HG02623 (cell line): Measurements from ENCODE around the gene H2BW2.
"Not testable (repeated sequence)": the region's sequence is repeated elsewhere in the genome, so short reads cannot be mapped to it uniquely, and the experiment has no call there.

Experiments
- ATAC-seq: cut with Tn5 transposase; IDR thresholded peaks from one replicate; pipeline ENCODE4 v1.9.1; 2021; ENCODE audit warnings: moderate library complexity; ENCODE audit not compliant: unreplicated experiment

Gene H2BW2

DNA sequence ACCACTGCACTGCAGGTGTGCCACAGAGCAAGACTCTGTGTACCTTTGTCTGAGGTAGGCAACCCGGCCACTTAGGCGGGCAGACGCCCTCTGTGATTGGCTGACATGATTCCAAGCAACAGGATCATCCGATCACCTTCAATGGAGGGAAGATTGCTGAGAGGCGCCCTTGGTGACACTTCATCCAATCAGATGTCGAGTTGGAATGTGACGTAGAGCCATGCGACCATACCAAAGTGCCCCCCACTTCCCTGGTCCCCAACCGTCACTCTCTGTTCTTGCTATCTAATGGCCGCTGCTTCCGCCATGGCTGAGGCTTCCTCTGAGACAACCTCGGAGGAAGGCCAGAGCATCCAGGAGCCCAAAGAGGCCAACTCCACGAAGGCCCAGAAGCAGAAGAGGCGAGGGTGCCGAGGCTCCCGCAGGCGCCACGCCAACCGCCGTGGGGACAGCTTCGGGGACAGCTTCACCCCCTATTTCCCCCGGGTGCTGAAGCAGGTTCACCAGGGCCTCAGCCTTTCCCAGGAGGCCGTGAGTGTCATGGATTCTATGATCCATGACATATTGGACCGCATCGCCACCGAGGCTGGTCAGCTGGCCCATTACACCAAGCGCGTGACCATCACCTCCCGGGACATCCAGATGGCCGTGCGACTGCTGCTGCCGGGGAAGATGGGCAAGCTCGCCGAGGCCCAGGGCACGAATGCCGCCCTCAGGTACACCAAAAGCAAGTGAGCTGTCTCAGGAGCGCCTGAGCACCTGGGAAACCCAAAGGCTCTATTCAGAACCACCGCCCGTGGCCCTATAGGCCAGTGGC is at the start of gene H2BW2:
H2BW2 (plus strand) TSS at position 268 of the 817 bp plus-strand sequence; CDS start at position 307, 39 bp downstream.
- no peak for ATAC-seq

DNA sequence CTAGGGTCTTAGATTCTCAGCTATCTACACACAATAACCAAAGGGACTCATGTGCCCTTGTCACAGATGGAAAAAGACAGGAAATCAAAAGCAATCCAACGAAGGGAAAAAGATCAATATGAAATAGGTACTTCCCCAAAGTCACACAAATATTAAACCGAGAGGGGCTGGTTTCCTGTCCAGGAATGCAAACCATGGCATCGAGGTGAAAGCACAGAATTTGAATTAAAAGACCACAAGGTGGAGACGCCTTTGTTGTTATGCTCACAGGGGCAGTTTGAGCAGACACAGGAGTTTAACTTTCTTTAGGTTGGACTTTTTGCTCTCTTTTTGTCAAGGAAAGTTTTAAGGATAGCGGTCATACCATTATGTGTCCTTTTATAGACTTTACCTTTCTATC is 40.5 kb upstream of the H2BW2 start:
- ATAC-seq, result peak; percentile 78

DNA sequence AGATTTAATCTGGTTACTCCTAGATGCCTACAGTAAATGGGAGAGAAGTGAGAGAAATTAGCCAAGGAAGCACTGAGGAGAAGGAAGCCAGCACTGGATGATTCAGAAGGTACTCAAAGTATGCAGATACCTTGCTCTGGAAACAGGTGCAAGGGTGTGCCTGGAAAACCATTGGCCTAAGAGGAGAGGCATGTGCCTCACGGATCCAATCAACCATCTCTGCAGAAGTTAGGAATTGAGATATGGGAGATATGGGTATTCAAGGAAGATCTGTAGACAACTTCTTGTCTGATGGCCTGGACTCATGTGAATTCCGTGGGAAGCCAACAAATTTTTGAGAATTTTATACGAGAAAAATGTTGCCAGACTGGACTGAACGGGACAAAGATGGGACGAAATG is 30.9 kb upstream of the H2BW2 start:
- no peak for ATAC-seq

DNA sequence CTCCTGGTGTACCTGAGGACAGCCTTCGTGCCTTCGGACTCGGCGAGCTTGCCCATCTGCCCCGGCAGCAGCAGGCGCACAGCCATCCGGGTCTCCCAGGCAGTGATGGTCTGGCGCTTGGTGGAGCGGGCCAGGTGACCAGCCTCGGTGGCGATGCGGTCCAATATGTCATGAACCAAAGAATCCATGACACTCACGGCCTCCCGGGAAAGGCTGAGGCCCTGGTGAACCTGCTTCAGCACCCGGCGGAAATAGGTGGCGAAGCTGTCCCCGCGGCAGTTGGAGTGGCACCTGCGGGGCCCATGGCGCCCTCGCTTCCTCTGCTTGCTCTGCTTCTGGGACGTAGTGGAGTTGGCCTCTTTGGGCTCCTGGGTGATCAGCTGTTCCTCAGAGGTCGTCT is 26.6 kb upstream of the H2BW2 start:
- ATAC-seq, result no peak

- no peak for ATAC-seq
Measured at GRCh38 chrX:104013606-104014005, 26.1 kb upstream of the H2BW2 start, which contains the start of gene H2BW1. H2BW1 (minus strand) TSS chrX:104013708; CDS start chrX:104013576, 132 bp downstream.

GRCh38 chrX:104015576-104015975 is 24.2 kb upstream of the H2BW2 start:
- ATAC-seq, result not testable (repeated sequence)

- ATAC-seq, result no peak
Measured at GRCh38 chrX:104018126-104018525, 21.6 kb upstream of the H2BW2 start.

- no peak for ATAC-seq
Measured at GRCh38 chrX:104041003-104041402, 1.2 kb downstream of the H2BW2 start.

DNA sequence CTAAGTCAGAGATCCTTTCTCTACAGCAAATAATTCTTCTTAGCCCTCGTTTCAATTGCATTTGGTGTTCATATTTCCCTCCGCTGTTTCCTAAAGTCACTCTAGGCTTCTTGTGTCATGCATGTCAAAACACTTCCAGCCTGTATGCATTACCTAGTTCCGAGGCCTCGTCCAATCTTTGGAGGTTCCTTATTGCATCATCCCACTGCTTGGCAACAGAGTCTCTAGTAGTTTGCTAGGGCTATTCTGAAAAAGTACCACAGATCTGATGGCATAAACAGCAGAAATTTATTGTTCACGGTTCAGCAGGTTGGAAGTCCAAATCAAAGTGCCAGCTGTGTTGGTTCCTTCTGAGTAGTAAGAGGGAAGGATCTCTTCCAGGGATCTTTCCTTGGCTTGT is 5.9 kb downstream of the H2BW2 start:
- ATAC-seq, result no peak

GRCh38 chrX:104047171-104047570 is 7.4 kb downstream of the H2BW2 start:
- no peak for ATAC-seq

GRCh38 chrX:104054956-104055355 is 15.2 kb downstream of the H2BW2 start:
- not testable (repeated sequence) for ATAC-seq

DNA sequence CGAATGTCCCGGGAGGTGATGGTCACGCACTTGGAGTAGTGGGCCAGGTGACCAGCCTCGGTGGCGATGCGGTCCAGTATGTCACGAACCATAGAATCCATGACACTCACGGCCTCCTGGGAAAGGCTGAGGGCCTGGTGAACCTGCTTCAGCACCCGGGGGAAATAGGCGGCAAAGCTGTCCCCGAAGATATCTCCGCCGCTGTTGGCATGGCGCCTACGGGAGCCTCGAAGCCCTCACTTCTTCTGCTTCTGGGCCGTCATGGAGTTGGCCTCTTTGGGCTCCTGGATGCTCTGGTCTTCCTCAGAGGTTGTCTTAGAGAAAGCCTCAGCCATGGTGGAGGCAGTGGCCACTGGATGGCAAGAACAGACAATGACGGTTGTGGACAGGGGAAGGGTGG is 22.9 kb downstream of the H2BW2 start:
- not testable (repeated sequence) for ATAC-seq

DNA sequence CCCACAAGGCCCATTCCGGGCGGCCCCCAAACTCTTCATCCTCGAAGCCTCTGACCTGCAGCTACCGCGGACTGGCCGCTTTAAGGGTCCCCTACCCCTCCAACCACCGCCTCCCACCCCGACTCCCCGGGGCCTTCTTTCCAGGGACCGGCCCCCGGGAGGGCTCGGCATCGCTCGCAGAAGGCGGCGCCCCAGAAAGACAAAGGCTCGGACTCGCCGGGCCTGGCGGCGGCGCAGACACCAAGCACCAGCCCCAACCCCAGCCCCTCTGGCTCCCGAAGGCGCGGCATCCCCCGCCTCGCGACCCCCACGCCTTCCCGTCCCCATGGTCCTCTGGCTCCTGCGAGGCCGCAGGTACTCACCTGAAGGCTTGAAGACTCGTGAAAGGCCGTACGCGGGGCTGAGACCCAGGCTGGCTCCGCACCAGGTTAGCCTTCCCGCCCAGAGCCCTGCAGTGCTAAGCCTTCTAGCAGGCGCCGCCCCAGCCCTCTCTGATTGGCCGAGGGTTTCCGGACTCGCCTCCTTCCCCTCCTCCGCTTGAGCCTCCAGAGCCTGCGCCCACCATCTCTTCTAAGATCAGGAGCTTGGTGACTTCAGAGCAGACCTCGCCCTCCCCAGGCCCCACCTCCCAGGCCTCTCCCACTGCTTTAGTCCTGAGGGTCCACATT is 36.2 kb downstream of the H2BW2 start, which contains the start of gene TMSB15C:
TMSB15C (minus strand) TSS at position 459 of the 668 bp plus-strand sequence.
- peak; percentile 98 for ATAC-seq

DNA sequence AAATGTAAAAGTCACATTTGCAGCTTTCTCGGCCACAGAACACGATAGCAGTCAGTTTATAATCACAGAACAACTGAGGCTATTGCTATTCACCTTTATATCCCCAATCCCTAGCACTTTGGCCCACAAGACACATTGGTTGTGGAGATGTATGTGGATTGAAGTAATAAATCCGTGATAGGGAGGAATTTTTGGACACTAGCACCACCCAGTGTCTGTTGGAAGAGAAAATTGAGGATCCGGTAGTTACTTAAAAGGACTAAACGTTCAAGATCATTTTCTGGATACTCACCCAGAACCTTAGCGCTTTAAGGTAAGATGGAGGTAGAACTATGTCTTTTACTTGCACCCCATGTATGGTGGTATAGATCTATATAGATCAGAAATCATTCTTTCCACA is 38.1 kb downstream of the H2BW2 start:
- not testable (repeated sequence) for ATAC-seq

DNA sequence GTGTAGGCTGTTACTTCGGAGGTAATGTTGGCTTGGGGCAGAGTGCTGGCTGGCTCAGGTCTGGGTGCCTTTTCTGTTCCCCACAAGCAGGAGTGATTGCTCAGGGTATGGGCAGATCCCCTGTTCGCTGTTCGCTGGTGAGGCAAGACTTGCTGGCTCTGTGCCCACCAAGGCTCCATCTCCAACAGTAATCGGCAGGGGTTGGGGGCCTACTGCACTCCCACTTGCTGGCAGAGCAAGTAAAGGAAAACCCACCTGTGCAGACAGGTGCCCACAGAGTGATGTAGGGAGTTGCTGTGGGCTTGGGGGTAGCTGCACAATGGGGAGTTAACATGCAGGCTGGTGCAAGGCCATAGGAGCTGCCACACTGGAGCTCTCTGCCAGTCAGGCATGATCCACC is 44.3 kb downstream of the H2BW2 start:
- no peak for ATAC-seq

DNA sequence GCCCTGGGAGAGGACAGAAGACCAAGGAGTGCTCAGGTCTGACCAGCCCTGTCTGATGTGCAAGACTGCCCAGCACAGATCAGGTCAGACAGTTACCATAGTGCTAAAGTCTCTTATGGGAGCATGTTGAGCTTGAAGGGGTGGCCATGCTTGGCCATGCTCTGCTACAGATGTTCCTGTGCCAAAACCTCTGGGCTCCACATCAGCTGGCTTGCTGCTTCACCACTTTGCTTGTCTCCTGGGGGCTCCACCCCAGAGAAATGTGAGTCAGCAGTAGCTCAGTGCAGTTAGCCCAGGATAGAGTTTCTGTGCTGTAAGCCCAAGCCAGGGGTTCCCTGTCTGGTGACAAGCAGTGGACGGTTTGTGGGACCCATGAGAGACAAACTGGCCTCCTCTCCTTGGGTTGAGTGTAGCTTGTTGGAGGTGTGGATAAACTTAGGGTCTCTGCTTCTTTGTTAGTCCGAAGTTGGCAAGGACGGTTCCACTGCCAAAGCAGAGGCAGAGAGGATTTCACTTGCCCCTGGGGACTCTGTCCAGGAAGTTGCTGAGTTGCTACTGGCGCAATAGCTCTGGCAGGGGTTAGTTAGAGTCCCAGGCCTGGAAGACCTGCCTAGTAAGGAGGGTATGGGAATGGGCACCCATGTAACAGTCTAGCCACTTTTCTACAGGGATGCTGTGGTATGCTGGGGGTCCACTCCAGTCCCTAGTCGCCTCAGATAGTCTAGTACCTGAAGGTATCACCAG is 45.0 kb downstream of the H2BW2 start:
- no peak for ATAC-seq

GRCh38 chrX:104085477-104085876 is 45.7 kb downstream of the H2BW2 start:
- ATAC-seq, result no peak

DNA sequence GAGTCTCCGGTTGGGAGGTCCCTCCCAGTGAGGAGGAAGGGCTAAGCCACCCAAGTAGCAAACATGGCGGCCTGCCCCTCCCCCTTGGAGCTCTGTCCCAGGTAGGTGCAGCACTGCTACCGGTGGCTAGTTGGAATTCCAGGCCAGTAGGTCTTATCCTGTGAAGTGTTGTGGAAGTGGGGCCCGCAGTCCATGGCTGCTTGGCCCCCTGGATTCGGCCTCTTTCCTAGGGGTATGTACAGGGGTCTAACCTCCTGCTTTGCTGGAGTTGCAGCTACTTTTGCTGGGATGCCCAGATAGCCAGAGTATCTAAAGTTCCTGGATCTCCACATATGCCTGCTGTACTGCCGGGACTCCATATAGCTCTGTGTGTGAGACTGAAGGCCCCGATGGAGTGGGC is 46.2 kb downstream of the H2BW2 start:
- ATAC-seq, result no peak
